HG03060 (cell line): ENCODE data around the gene TTYH3.
A peak's percentile ranks its signal among the peaks of the same experiment; 100 is the strongest.

Source experiments
- ATAC-seq: cut with Tn5 transposase; IDR thresholded peaks from one replicate; pipeline ENCODE4 v1.9.1; 2021; ENCODE audit warnings: low read depth, moderate number of reproducible peaks; ENCODE audit not compliant: unreplicated experiment

TTYH3 gene

GRCh38 chr7:2701424-2701823, 69.6 kb downstream of the TTYH3 start:
- no peak for ATAC-seq

GRCh38 chr7:2701832-2702593, 70.2 kb downstream of the TTYH3 start:
- ATAC-seq: no peak

GRCh38 chr7:2702594-2702957, 70.8 kb downstream of the TTYH3 start:
- no peak for ATAC-seq

DNA sequence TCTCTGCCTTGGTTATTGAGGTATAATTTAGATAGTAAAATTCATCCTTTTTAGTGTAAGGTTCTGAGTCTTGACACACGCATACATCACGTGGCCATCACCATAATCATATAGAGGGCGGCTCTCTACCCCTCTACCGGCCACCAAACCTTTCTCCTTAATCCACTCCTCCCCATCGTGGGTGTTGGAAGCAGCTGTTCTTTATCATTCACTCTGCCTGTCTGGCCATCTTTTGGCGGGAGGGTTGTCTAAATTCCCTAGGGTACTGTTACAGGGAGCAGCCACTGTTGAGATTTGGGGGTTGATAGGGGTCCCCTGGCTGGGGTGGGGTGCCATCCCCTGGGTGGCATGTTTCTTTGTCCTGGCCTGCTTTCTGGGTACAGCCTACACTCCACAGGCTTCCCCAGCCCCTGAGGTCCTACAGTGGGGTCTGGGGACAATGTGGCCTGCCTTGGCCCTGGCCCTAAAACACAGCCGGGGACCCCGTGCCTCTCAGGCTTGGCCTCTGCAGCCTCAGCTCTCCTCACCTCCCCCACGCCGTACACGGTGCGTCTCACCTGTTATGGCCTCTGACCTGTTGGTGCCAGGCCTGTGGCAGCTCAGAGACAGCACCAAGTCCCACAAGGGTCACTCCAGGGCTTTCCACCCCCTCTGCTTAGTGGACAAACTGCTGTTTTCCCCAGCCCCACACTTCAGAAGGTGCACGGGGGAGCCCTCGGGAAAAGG, 73.7 kb downstream of the TTYH3 start:
- ATAC-seq: no peak

- no peak for ATAC-seq
Observed at GRCh38 chr7:2706685-2707126, 74.9 kb downstream of the TTYH3 start.

DNA sequence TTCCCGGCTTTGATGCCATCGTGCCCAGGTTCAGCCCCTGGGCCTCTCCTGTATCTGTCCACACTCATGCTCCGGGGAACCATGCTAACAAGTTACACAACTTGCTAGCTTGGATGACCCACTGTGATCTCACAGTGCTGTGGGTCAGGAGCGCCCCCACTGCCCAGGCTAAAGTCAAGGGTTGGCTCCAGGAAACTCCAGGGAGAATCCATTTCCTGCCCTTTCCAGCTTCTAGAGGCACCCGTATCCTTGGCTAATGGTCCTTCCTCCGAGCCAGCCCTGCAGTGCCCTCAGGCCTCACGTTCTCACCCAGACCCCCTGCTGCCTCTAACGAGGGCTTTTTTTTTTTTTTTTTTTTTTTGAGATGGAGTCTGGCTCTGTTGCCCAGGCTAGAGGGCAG, 75.7 kb downstream of the TTYH3 start:
- ATAC-seq: no peak

GRCh38 chr7:2708041-2708440, 76.3 kb downstream of the TTYH3 start:
- no peak for ATAC-seq

GRCh38 chr7:2708547-2709310, 76.9 kb downstream of the TTYH3 start:
- ATAC-seq: no peak

- ATAC-seq: peak; percentile 41
Observed at GRCh38 chr7:2709553-2710285, 77.9 kb downstream of the TTYH3 start.

DNA sequence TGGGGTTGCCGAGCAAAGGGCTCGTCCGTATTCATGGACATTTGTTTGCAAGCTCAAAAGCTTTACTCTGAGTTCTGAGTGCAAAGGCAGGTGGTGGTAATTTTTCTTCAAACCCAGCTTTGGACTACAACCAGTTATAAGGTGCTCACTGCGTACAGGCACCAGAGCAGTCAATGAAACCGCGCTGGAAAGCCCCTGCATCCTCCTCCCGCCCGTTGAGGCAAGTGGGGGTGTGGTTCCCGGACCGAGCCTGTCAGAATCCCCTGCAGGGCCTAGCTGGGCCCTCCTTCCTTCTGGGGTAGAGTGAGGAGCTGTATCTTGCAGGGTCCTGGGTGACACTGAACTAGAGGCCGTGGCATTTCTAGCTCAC, 78.5 kb downstream of the TTYH3 start:
- no peak for ATAC-seq

GRCh38 chr7:2710901-2711551, 79.2 kb downstream of the TTYH3 start:
- ATAC-seq: peak; percentile 28

- ATAC-seq: no peak
Observed at GRCh38 chr7:2711895-2712675, 80.3 kb downstream of the TTYH3 start.

DNA sequence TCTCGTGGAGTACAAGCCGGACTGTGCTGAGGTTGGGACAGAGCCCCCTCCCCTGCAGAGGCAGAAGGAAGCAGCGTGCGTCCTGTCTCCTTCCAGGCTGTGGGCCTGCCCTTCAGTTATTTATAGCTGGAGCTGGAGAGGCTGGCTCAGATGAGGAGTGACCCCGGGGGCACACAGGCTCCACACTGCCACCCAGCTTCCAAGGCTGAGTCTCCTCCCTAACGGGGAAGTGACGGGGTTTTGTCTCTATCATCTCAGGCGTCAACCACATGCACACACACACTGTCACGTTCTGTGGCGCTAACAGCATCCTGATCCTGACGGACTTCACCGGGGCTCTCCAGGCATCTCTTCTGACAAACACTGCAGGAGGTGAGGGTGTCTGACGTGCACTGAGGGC, 81.6 kb downstream of the TTYH3 start:
- no peak for ATAC-seq

GRCh38 chr7:2713978-2714377, 82.2 kb downstream of the TTYH3 start:
- no peak for ATAC-seq
